Measurements from ENCODE around the gene ANKFN1.

- TF ChIP-seq CTCF (conservative IDR thresholded peaks at IDR 0.05; ENCODE audit: low read depth, low read length) (no peak), EZH2 (IDR thresholded peaks at IDR 0.05; ENCODE audit: borderline replicate concordance, low read depth, low read length, poor library complexity, severe bottlenecking) (no peak)
Measured at GRCh38 chr17:56545106-56545505, 391.8 kb downstream of the ANKFN1 start.

All from A673 (cell line).